Measurements from ENCODE around the gene BMX.

Gene BMX

DNA sequence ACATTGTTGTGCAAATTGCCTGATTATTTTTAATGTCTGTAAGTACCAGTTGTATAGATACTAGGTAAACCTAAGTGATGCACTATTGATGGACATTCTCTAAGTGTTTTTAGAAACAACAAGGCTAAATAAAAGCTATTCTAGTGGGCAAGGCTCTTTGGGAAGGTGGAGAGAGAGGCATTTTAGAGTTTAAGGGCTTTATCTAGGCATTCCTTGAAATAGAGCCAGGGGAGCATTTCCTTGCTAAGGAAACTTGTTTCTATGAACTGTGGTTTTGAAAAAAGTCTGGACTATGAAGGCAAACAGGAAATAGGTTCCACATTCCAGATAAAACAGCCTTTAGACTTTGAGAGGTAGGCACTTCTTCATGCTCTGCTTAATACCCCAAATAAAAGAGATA lies 23.8 kb downstream of the BMX start:
- Histone ChIP-seq H3K4me1 (ENCODE audit: control insufficient read depth, insufficient read depth, low read length, poor library complexity, severe bottlenecking) (no peaks in the 10 kb centered on the region), H3K27ac (ENCODE audit: insufficient read depth, low read length, poor library complexity, severe bottlenecking) (no peak overlapping the region), H3K4me3 (ENCODE audit: insufficient read depth, low read depth, low read length, poor library complexity, severe bottlenecking) (no peak overlapping the region), H3K36me3 (ENCODE audit: control insufficient read depth, insufficient read depth, low read length) (no peaks in the 10 kb centered on the region), H3K9me3 (ENCODE audit: control insufficient read depth, low read length) (no peaks in the 10 kb centered on the region), H3K27me3 (replicated peaks; ENCODE audit: control insufficient read depth, insufficient read depth, low read length, poor library complexity, severe bottlenecking) (no peaks in the 10 kb centered on the region)
- no peak for DNase-seq

DNA sequence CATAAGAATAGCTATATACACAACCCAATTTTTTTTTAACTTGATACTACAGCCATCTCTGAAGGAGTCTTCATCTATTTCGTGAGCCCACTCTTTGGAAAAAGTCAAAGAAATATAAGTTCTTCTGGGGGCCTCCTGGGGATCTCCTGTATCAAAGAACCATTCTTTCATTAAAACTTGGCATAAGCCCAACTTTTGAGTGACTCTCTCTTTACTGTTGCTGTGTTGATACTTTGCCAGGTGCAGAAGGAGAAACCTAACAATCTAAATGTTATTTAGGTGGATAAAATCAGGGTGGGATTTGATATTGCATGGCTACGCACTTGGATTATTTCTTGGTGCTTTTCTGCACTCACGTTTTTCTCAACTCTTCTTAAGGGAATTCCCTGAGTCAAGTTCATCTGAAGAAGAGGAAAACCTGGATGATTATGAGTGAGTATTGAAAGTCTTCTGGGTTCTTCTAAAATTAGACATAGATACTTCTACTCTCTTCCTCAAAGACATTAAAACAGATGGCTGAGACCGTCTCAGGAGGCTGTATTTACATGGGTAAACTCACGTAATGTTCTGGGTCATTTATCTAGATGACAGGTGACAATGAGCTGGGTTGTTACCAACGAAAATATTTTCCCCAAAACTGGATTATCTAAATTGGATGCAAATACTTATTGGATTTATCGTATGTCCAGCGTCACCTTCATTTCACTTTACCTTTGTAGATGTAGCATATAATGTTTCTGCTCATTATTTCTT lies 25.2 kb downstream of the BMX start:
- no peak overlapping the region for H3K27ac ChIP-seq (ENCODE audit: insufficient read depth, low read length, poor library complexity, severe bottlenecking)
- DNase-seq: no peak
- H3K9me3 ChIP-seq (ENCODE audit: control insufficient read depth, low read length): no peaks in the 10 kb centered on the region
- no peaks in the 10 kb centered on the region for H3K36me3 ChIP-seq (ENCODE audit: control insufficient read depth, insufficient read depth, low read length)
- no peaks in the 10 kb centered on the region for H3K4me1 ChIP-seq (ENCODE audit: control insufficient read depth, insufficient read depth, low read length, poor library complexity, severe bottlenecking)
- H3K27me3 ChIP-seq (replicated peaks; ENCODE audit: control insufficient read depth, insufficient read depth, low read length, poor library complexity, severe bottlenecking): no peaks in the 10 kb centered on the region
- H3K4me3 ChIP-seq (ENCODE audit: insufficient read depth, low read depth, low read length, poor library complexity, severe bottlenecking): no peak overlapping the region

GRCh38 chrX:15529165-15529564 lies 28.6 kb downstream of the BMX start:
- DNase-seq: no peak
- no peaks in the 10 kb centered on the region for H3K36me3 ChIP-seq (ENCODE audit: control insufficient read depth, insufficient read depth, low read length)
- no peaks in the 10 kb centered on the region for H3K4me1 ChIP-seq (ENCODE audit: control insufficient read depth, insufficient read depth, low read length, poor library complexity, severe bottlenecking)

GRCh38 chrX:15530318-15530717 lies 29.7 kb downstream of the BMX start:
- H3K27me3 ChIP-seq (replicated peaks; ENCODE audit: control insufficient read depth, insufficient read depth, low read length, poor library complexity, severe bottlenecking): no peaks in the 10 kb centered on the region

More at GRCh38 chrX:15529165-15529564, 28.6 kb downstream of the BMX start:
- no peak overlapping the region for H3K4me3 ChIP-seq (ENCODE audit: insufficient read depth, low read depth, low read length, poor library complexity, severe bottlenecking)
- no peak overlapping the region for H3K27ac ChIP-seq (ENCODE audit: insufficient read depth, low read length, poor library complexity, severe bottlenecking)
- no peaks in the 10 kb centered on the region for H3K27me3 ChIP-seq (replicated peaks; ENCODE audit: control insufficient read depth, insufficient read depth, low read length, poor library complexity, severe bottlenecking)
- H3K9me3 ChIP-seq (ENCODE audit: control insufficient read depth, low read length): no peaks in the 10 kb centered on the region

DNA sequence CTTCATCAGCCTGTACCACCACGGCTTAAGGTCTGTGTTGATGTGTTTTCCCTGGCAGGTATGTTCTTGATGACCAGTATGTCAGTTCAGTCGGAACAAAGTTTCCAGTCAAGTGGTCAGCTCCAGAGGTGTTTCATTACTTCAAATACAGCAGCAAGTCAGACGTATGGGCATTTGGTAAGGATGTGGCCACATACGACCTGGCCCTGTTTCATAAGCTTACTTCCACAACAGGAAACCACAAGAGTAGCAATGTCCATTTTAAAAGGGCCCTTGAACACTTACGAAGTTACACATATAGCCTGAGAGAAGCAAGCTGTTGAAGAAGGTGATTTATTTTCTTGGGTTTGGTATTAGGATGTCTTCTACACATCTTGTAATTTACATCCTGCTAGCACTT lies 46.1 kb downstream of the BMX start:
- Histone ChIP-seq H3K4me1 (ENCODE audit: control insufficient read depth, insufficient read depth, low read length, poor library complexity, severe bottlenecking) (no peaks in the 10 kb centered on the region), H3K27ac (ENCODE audit: insufficient read depth, low read length, poor library complexity, severe bottlenecking) (no peak overlapping the region), H3K27me3 (replicated peaks; ENCODE audit: control insufficient read depth, insufficient read depth, low read length, poor library complexity, severe bottlenecking) (no peaks in the 10 kb centered on the region), H3K4me3 (ENCODE audit: insufficient read depth, low read depth, low read length, poor library complexity, severe bottlenecking) (no peak overlapping the region), H3K9me3 (ENCODE audit: control insufficient read depth, low read length) (no peaks in the 10 kb centered on the region), H3K36me3 (ENCODE audit: control insufficient read depth, insufficient read depth, low read length) (no peaks in the 10 kb centered on the region)
- DNase-seq: no peak

More at GRCh38 chrX:15530318-15530717, 29.7 kb downstream of the BMX start:
- no peak overlapping the region for H3K27ac ChIP-seq (ENCODE audit: insufficient read depth, low read length, poor library complexity, severe bottlenecking)
- H3K4me1 ChIP-seq (ENCODE audit: control insufficient read depth, insufficient read depth, low read length, poor library complexity, severe bottlenecking): no peaks in the 10 kb centered on the region
- no peaks in the 10 kb centered on the region for H3K9me3 ChIP-seq (ENCODE audit: control insufficient read depth, low read length)
- no peak for DNase-seq
- H3K4me3 ChIP-seq (ENCODE audit: insufficient read depth, low read depth, low read length, poor library complexity, severe bottlenecking): no peak overlapping the region
- no peaks in the 10 kb centered on the region for H3K36me3 ChIP-seq (ENCODE audit: control insufficient read depth, insufficient read depth, low read length)

DNA sequence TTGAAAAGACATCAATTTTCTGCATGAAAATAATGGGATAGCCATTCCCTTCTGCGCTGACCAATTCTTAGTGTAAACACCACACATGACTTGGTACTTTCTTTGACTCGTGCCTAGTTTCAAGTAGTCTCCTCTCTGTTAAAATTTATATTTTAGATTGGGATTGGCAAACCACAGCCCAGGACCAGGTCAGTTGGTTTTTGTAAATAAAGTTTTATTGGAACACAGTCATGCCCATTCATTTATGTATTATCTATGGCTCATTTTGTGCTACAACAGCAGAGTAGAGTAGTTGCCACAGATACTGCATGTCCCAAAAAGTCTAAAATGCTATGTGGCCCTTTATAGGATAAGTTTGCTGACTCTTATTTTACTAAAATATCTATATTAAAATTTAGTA lies 46.7 kb downstream of the BMX start:
- no peaks in the 10 kb centered on the region for H3K4me1 ChIP-seq (ENCODE audit: control insufficient read depth, insufficient read depth, low read length, poor library complexity, severe bottlenecking)
- no peak for DNase-seq
- no peak overlapping the region for H3K4me3 ChIP-seq (ENCODE audit: insufficient read depth, low read depth, low read length, poor library complexity, severe bottlenecking)
- no peak overlapping the region for H3K27ac ChIP-seq (ENCODE audit: insufficient read depth, low read length, poor library complexity, severe bottlenecking)
- no peaks in the 10 kb centered on the region for H3K9me3 ChIP-seq (ENCODE audit: control insufficient read depth, low read length)
- H3K36me3 ChIP-seq (ENCODE audit: control insufficient read depth, insufficient read depth, low read length): no peaks in the 10 kb centered on the region
- H3K27me3 ChIP-seq (replicated peaks; ENCODE audit: control insufficient read depth, insufficient read depth, low read length, poor library complexity, severe bottlenecking): no peaks in the 10 kb centered on the region

DNA sequence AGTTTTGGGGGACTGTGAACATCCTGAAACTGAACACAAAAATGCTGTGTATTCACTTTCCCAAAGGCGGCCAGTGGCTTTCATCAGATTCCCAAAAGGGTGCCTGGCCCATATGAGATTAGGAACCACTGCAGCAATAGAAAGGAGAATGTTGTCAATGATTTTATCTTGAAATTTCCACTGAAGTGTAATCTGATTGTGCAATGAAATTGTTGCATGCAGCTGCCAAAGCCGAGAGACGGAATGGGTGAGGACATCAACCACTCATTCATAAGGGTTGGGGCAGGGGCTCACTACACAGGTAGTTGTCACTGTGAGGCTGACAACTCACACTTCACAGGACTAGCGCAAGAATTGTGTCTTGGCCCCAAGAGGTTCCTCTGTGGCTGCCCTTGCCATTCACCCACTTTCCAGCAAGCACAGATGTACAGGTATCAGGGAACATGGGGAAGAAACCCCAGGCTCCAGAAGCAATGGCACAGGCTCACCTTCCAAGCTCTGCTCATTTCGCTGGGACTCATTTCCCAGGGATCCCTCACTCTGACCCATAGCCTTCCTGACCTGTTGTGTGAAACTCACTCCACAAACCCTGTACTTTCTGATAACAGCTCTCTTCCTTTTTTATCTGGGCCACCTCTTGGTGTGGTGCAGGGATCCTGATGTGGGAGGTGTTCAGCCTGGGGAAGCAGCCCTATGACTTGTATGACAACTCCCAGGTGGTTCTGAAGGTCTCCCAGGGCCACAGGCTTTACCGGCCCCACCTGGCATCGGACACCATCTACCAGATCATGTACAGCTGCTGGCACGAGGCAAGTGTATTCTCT lies 48.8 kb downstream of the BMX start:
- no peak overlapping the region for H3K27ac ChIP-seq (ENCODE audit: insufficient read depth, low read length, poor library complexity, severe bottlenecking)
- H3K27me3 ChIP-seq (replicated peaks; ENCODE audit: control insufficient read depth, insufficient read depth, low read length, poor library complexity, severe bottlenecking): no peaks in the 10 kb centered on the region
- DNase-seq: no peak
- no peaks in the 10 kb centered on the region for H3K4me1 ChIP-seq (ENCODE audit: control insufficient read depth, insufficient read depth, low read length, poor library complexity, severe bottlenecking)
- no peaks in the 10 kb centered on the region for H3K9me3 ChIP-seq (ENCODE audit: control insufficient read depth, low read length)
- H3K36me3 ChIP-seq (ENCODE audit: control insufficient read depth, insufficient read depth, low read length): no peaks in the 10 kb centered on the region
- no peak overlapping the region for H3K4me3 ChIP-seq (ENCODE audit: insufficient read depth, low read depth, low read length, poor library complexity, severe bottlenecking)

- Histone ChIP-seq H3K27me3 (replicated peaks; ENCODE audit: control insufficient read depth, insufficient read depth, low read length, poor library complexity, severe bottlenecking) (no peaks in the 10 kb centered on the region), H3K4me1 (ENCODE audit: control insufficient read depth, insufficient read depth, low read length, poor library complexity, severe bottlenecking) (no peaks in the 10 kb centered on the region), H3K36me3 (ENCODE audit: control insufficient read depth, insufficient read depth, low read length) (no peaks in the 10 kb centered on the region), H3K4me3 (ENCODE audit: insufficient read depth, low read depth, low read length, poor library complexity, severe bottlenecking) (no peak overlapping the region), H3K9me3 (ENCODE audit: control insufficient read depth, low read length) (no peaks in the 10 kb centered on the region), H3K27ac (ENCODE audit: insufficient read depth, low read length, poor library complexity, severe bottlenecking) (no peak overlapping the region)
- DNase-seq: no peak
Observed at GRCh38 chrX:15559227-15559626, 58.6 kb downstream of the BMX start.

DNA sequence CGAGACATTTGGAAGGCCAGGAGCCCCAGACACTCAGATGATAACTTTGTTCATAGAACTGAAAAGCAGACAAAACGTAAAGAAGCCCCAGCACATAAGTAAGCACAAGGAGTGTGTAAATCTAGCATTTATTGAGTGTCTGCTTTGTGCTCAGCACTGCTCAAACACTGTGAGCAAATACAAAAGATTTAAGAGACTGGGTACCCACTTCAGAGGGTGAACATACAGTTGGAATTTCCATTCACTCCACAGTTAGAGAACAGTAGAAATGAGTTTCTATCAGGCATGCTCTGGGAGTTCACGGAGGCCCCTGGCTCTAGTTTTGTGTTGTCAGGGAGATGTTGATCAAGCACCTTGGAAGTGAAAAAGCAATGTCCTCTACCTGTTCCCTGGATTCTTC lies 60.3 kb downstream of the BMX start:
- no peak for DNase-seq
- H3K4me1 ChIP-seq (ENCODE audit: control insufficient read depth, insufficient read depth, low read length, poor library complexity, severe bottlenecking): no peaks in the 10 kb centered on the region
- H3K27me3 ChIP-seq (replicated peaks; ENCODE audit: control insufficient read depth, insufficient read depth, low read length, poor library complexity, severe bottlenecking): no peaks in the 10 kb centered on the region
- no peak overlapping the region for H3K4me3 ChIP-seq (ENCODE audit: insufficient read depth, low read depth, low read length, poor library complexity, severe bottlenecking)
- H3K27ac ChIP-seq (ENCODE audit: insufficient read depth, low read length, poor library complexity, severe bottlenecking): no peak overlapping the region
- no peaks in the 10 kb centered on the region for H3K36me3 ChIP-seq (ENCODE audit: control insufficient read depth, insufficient read depth, low read length)
- H3K9me3 ChIP-seq (ENCODE audit: control insufficient read depth, low read length): no peaks in the 10 kb centered on the region

DNA sequence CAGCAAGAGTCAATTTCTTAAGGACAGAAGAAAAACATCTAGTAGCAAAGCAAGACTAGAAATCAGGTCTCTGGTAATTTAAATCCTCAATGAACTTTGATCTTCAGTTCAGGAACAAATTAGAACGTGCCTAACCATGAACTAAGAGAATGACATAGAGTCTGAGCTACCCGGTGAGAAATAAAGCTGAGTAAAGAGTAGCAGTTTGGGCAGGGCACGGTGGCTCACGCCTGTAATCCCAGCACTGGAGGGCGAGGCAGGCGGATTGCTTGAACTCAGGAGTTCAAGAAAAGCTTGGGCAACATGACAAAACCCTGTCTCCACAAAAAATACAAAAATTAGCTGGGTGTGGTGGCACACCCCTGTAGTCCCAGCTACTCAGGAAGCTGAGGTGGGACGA lies 62.4 kb downstream of the BMX start:
- no peak overlapping the region for H3K27ac ChIP-seq (ENCODE audit: insufficient read depth, low read length, poor library complexity, severe bottlenecking)
- no peak for DNase-seq
- H3K27me3 ChIP-seq (replicated peaks; ENCODE audit: control insufficient read depth, insufficient read depth, low read length, poor library complexity, severe bottlenecking): no peaks in the 10 kb centered on the region
- H3K4me1 ChIP-seq (ENCODE audit: control insufficient read depth, insufficient read depth, low read length, poor library complexity, severe bottlenecking): no peaks in the 10 kb centered on the region
- H3K9me3 ChIP-seq (ENCODE audit: control insufficient read depth, low read length): no peaks in the 10 kb centered on the region
- H3K4me3 ChIP-seq (ENCODE audit: insufficient read depth, low read depth, low read length, poor library complexity, severe bottlenecking): no peak overlapping the region
- H3K36me3 ChIP-seq (ENCODE audit: control insufficient read depth, insufficient read depth, low read length): no peaks in the 10 kb centered on the region

Data from effector memory CD4-positive, alpha-beta T cell (primary cell).